ENCODE results near the gene ASB4. TPM values are rescaled to one million over a fixed set of nuclear protein-coding genes. Genes with fewer than 3 reads are reported as not detected.

The ASB4 gene
- total and polyA plus RNA-seq, 2 experiments from 2014 or later: not detected

DNA sequence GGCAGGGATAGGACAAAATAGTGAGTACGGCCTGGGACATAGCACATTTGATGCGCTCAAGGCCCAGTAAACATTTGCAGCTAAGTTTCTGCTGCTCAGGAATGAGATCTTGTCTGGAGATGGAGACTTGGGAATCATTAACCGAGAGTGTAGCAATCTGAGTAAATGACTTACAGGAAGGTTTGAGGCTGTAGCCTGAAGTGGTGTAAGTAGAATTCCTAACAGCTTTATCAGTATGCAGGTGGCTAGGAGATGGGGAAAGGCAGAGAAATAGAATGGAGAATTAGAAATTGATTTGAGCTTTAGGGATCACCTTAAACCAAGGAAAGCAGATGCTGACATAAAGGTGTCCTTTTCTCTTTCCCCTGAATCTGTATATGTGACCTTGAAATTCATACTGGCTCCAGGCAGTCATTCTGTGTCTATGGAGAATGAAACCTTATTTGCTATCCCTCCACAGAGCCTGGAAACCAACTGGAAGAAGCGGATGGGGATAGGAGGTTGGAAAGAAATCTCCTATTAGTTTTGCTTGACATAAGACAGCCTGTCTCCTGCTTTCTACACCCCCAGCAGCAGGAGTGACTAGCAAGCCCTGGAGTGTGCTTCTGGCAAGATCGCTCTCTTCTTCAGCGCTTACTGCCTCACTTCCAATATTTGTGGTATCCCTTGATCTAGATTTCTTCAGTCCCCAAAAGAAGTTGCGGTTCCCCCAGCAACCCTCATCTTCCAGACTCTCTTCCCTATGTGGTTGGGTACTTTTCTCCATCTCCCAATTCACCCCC is 44.5 kb upstream of the ASB4 start (continued):
- TF ChIP-seq, protein P1, sequence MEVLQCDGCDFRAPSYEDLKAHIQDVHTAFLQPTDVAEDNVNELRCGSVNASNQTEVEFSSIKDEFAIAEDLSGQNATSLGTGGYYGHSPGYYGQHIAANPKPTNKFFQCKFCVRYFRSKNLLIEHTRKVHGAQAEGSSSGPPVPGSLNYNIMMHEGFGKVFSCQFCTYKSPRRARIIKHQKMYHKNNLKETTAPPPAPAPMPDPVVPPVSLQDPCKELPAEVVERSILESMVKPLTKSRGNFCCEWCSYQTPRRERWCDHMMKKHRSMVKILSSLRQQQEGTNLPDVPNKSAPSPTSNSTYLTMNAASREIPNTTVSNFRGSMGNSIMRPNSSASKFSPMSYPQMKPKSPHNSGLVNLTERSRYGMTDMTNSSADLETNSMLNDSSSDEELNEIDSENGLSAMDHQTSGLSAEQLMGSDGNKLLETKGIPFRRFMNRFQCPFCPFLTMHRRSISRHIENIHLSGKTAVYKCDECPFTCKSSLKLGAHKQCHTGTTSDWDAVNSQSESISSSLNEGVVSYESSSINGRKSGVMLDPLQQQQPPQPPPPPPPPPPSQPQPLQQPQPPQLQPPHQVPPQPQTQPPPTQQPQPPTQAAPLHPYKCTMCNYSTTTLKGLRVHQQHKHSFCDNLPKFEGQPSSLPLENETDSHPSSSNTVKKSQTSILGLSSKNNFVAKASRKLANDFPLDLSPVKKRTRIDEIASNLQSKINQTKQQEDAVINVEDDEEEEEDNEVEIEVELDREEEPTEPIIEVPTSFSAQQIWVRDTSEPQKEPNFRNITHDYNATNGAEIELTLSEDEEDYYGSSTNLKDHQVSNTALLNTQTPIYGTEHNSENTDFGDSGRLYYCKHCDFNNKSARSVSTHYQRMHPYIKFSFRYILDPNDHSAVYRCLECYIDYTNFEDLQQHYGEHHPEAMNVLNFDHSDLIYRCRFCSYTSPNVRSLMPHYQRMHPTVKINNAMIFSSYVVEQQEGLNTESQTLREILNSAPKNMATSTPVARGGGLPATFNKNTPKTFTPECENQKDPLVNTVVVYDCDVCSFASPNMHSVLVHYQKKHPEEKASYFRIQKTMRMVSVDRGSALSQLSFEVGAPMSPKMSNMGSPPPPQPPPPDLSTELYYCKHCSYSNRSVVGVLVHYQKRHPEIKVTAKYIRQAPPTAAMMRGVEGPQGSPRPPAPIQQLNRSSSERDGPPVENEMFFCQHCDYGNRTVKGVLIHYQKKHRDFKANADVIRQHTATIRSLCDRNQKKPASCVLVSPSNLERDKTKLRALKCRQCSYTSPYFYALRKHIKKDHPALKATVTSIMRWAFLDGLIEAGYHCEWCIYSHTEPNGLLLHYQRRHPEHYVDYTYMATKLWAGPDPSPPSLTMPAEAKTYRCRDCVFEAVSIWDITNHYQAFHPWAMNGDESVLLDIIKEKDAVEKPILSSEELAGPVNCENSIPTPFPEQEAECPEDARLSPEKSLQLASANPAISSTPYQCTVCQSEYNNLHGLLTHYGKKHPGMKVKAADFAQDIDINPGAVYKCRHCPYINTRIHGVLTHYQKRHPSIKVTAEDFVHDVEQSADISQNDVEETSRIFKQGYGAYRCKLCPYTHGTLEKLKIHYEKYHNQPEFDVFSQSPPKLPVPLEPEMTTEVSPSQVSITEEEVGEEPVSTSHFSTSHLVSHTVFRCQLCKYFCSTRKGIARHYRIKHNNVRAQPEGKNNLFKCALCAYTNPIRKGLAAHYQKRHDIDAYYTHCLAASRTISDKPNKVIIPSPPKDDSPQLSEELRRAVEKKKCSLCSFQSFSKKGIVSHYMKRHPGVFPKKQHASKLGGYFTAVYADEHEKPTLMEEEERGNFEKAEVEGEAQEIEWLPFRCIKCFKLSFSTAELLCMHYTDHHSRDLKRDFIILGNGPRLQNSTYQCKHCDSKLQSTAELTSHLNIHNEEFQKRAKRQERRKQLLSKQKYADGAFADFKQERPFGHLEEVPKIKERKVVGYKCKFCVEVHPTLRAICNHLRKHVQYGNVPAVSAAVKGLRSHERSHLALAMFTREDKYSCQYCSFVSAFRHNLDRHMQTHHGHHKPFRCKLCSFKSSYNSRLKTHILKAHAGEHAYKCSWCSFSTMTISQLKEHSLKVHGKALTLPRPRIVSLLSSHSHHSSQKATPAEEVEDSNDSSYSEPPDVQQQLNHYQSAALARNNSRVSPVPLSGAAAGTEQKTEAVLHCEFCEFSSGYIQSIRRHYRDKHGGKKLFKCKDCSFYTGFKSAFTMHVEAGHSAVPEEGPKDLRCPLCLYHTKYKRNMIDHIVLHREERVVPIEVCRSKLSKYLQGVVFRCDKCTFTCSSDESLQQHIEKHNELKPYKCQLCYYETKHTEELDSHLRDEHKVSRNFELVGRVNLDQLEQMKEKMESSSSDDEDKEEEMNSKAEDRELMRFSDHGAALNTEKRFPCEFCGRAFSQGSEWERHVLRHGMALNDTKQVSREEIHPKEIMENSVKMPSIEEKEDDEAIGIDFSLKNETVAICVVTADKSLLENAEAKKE (CRISPR knock-in tag; IDR thresholded peaks at IDR 0.05): no peak
- TF ChIP-seq JUNB (IDR thresholded peaks at IDR 0.05; ENCODE audit: unreplicated experiment): no peak
- TF ChIP-seq POLR2AphosphoS5 (IDR thresholded peaks at IDR 0.05; ENCODE audit: low read depth): no peak
- TF ChIP-seq, protein P2, sequence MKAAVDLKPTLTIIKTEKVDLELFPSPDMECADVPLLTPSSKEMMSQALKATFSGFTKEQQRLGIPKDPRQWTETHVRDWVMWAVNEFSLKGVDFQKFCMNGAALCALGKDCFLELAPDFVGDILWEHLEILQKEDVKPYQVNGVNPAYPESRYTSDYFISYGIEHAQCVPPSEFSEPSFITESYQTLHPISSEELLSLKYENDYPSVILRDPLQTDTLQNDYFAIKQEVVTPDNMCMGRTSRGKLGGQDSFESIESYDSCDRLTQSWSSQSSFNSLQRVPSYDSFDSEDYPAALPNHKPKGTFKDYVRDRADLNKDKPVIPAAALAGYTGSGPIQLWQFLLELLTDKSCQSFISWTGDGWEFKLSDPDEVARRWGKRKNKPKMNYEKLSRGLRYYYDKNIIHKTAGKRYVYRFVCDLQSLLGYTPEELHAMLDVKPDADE (IDR thresholded peaks at IDR 0.05): no peak
- no peak for TF ChIP-seq CREB1 (CRISPR knock-in tag; IDR thresholded peaks at IDR 0.05; ENCODE audit: low read depth)
- no peak for TF ChIP-seq STAT1 (IDR thresholded peaks at IDR 0.05; ENCODE audit: unreplicated experiment)
- TF ChIP-seq, protein P3, sequence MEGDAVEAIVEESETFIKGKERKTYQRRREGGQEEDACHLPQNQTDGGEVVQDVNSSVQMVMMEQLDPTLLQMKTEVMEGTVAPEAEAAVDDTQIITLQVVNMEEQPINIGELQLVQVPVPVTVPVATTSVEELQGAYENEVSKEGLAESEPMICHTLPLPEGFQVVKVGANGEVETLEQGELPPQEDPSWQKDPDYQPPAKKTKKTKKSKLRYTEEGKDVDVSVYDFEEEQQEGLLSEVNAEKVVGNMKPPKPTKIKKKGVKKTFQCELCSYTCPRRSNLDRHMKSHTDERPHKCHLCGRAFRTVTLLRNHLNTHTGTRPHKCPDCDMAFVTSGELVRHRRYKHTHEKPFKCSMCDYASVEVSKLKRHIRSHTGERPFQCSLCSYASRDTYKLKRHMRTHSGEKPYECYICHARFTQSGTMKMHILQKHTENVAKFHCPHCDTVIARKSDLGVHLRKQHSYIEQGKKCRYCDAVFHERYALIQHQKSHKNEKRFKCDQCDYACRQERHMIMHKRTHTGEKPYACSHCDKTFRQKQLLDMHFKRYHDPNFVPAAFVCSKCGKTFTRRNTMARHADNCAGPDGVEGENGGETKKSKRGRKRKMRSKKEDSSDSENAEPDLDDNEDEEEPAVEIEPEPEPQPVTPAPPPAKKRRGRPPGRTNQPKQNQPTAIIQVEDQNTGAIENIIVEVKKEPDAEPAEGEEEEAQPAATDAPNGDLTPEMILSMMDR (conservative IDR thresholded peaks at IDR 0.05; ENCODE audit: low read depth in 2 of 2): no peak
- TF ChIP-seq ZNF114 (CRISPR knock-in tag; IDR thresholded peaks at IDR 0.05): no peak

Measured in GM23338 (cell line).